GM18519 (cell line): ENCODE results near the gene CENPS.

Source experiments
- ATAC-seq: cut with Tn5 transposase; IDR thresholded peaks from one replicate; pipeline ENCODE4 v1.9.1; 2021; ENCODE audit warnings: mild to moderate bottlenecking, moderate library complexity; ENCODE audit not compliant: unreplicated experiment, low FRiP score

CENPS gene

GRCh38 chr1:10489291-10490055, 59.2 kb downstream of the CENPS start:
- ATAC-seq, result no peak

GRCh38 chr1:10490286-10490970, 60.2 kb downstream of the CENPS start:
- no peak for ATAC-seq
